NCI-H1436 treated with DMSO at 0.1 percent for 48 hours (cell line): ENCODE data around the gene LRIG1.

ENCODE experiments used
- DNase-seq: peaks from one replicate; lab custom pipeline; 2025; lab: John Stamatoyannopoulos, UW

Gene LRIG1

DNA sequence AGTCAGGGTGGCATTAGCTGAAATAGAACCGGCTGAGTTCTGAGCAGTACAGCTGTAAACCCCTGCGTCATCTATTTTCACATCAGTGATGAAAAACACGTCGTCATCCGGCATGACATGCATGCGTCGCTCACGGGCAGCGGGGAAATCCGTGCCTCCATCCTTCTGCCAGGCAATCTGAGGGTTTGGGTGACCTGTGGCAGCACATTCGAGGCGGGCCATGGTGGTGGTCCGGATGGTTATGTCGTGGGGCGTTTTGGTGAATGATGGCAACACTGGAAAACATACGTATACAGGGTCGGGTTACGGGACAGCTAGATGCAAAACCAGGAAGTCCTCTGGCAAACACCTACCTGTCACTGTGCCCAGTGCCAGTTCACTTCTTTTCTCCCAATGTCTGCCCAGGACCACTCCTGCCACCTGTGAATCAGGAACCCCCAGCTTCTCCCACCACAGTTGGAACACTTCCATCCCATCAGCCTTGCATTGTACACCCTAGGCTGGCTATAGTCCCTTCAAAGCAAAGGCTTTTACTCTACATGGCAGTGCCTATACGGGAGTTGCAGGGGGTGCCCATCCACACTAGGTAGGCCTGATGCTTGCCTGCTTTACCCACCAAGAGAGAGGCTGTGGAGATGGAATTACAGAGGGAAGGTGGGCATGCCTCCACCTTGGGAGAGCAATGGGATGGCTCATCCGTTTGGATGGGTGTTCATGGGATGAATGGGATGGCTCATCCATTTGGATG lies 116.7 kb downstream of the LRIG1 start:
- DNase-seq, result no peak

DNA sequence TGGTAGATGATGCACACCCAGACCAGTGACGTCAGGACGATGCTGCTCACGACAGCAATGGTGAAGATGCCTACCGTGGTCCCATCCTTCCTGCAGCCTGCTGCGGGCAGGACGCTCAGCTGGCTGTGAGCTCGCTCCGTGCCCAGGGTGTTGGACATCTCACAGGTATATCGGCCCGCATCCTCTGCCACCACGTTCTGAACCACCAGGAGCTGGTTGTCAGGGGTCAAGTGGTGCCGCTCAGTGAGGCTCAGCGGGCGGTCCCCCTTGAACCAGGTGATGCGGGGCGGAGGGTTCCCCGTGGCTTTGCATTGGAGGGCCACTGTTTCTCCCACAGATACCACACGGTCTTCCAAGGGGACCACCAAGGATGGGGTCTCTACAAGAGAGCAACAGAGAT lies 117.8 kb downstream of the LRIG1 start:
- DNase-seq, result no peak

DNA sequence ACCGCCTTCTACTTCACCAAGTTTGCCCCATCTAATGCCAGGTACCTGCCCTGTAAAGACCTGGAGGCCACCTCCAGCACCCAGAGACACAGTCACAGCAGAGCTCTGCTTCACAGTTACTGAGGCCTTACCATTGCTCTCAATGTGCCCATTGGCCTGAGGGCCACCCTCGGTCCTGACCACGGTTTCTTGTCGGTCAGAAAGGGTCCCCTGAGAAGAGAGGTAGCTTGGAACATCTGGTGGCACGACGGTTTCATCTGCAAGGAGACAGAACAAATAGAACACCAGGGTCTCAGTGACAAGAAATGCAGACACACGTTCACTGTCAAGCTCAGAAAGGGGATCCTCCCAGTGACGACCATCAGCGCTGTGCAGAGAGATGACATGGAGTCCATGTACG lies 118.7 kb downstream of the LRIG1 start:
- no peak for DNase-seq

GRCh38 chr3:66381626-66382025 lies 119.2 kb downstream of the LRIG1 start:
- no peak for DNase-seq

GRCh38 chr3:66380200-66380932 lies 120.5 kb downstream of the LRIG1 start:
- DNase-seq, result no peak

GRCh38 chr3:66379565-66379964 lies 121.3 kb downstream of the LRIG1 start:
- no peak for DNase-seq

DNA sequence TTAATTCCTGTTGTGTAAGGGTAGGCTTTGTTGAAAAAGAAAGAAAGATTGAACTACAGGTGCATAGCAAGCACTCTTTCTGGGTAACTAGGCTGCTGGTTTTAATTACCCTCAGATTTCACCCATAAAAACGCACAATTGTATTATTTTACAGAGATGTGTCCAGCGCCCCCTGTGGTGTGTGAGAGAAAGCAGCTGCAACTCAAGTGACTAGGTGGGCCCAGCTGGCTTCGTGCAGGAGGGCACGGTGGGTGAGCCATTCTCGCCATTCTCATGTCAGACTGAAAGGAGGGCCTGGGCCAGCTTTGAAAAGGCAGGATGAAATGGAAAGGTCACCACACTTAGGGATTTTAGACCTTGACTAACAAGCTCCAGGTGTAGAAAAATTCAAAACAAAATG lies 122.6 kb downstream of the LRIG1 start:
- DNase-seq, result no peak

DNA sequence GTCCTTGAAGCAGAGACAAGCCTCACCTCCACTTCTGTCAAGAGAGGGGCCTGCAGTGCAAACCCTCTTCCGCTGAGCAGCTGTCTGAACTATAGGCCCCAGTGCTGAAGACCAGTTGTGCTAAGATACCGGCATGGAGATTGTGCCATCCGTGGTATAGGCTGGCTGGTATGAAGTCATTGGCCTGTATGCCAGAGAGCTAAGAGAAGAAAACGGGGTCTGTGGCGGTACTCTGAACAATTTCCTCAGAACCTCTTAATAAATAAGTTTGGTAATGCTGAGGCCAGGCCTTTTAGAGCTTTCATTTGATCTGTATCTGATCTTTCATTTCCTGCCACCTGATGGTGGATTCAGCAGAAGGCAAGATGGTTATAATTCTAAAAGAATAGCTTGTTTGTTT lies 123.0 kb downstream of the LRIG1 start:
- DNase-seq, result no peak

DNA sequence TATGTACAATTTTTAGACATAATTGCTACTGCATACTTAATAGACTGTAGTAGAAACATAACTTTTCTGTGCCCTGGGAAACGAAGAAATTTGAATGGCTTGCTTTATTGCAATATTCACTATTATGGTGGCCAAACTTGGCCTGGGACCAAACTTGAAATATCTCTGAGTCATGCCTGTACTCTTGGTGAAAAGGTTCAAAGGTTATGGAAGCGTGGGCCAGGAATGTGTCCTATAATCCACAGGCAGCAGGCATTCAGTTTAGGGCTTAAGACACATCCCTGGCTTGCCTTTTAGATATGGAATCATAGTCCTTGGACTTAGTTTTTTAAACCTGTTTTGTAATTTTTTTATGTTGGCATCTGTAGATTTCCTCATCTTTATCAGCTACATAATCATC lies 124.3 kb downstream of the LRIG1 start:
- DNase-seq, result no peak

DNA sequence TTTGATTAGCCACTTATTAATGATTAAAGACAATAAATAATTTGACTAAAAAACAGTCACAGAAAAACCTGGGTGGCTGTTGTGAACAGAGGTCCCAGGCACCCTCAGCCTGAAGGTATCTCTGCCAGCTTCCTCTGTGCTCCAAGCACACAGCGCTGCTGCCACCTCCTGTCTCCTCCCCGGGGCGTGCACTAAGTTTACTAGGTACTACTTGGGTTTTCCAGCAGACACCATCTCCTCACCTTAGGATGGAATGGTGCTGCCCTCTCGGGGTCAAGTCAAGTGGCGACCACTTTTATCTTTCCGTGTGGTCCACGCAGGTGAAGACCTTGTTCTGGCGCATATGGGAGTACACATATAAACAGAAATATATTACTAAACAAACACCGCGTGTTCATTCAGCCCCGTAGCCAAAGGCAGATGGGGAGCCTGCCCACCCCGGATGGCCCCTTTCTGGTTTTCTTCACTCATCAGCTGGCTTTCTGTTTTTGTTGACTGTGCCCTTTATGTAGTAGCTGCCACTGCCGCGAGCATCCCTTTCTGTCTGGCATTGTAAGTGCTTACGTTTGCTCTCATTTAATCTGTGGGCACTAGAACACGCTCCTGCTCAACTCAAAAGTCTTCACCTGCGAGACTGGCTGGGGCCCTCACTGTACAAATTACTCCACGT lies 128.0 kb downstream of the LRIG1 start:
- no peak for DNase-seq

GRCh38 chr3:66371432-66371831 lies 129.4 kb downstream of the LRIG1 start:
- DNase-seq, result no peak

DNA sequence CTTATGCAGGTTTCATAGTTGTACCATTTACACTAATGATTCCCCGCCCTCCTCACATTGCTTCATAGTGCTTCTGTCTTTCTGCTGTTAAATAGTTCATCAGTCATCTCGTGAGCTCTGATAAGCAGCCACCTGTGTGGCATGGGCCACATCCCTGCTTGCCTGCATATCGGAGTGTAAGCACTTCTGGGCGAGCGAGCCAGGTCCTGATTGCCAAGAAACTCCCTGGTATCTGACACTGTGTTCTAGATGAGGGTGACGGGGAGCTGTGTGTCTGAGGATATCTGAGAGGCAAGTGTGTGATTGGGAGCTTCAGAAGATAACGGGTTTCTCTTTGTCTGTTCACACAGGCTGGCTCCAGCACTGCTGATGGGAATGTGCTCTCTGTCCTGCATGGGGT lies 130.6 kb downstream of the LRIG1 start:
- DNase-seq, result no peak

DNA sequence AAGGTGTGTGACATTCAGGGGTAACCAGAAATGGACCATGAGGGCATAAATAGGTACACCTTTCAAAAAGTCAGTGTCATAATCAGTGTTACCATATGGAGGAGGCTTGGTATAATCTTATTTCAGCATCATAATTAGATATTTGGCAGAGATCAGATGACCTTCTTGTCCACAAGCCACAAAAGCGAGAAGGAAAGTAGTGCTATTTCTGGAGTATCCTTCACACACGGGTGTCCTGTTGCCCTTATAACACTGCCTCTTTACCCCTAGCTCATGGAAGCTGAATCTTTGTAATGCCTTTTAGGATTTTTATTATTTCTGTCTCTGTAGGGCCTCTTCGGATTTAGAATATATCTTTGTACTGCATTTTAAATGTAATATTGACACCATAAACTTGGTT lies 132.8 kb downstream of the LRIG1 start:
- DNase-seq, result no peak

GRCh38 chr3:66366747-66367146 lies 134.1 kb downstream of the LRIG1 start:
- DNase-seq, result no peak

GRCh38 chr3:66365080-66365479 lies 135.7 kb downstream of the LRIG1 start:
- no peak for DNase-seq

GRCh38 chr3:66363148-66363547 lies 137.7 kb downstream of the LRIG1 start:
- DNase-seq, result no peak

- no peak for DNase-seq
Observed at GRCh38 chr3:66362541-66362941, 138.3 kb downstream of the LRIG1 start.

DNA sequence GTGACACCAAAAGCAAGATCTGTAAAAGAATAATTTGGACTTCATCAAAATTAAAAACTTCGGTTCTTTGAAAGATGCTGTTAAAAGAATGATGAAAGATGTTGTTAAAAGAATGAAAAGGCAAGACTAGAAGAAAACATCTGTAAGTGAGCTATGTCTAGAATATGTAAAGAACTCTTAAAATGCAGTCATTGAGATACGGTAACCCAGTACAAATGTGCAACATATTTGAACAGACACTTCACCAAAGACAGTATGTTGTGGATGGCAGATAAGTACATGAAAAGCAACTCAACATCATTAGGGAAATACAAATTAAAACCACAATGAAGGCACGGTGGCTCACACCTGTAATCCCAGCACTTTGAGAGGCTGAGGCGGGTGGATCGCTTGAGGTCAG lies 139.5 kb downstream of the LRIG1 start:
- no peak for DNase-seq

GRCh38 chr3:66355997-66356396 lies 144.8 kb downstream of the LRIG1 start:
- no peak for DNase-seq

DNA sequence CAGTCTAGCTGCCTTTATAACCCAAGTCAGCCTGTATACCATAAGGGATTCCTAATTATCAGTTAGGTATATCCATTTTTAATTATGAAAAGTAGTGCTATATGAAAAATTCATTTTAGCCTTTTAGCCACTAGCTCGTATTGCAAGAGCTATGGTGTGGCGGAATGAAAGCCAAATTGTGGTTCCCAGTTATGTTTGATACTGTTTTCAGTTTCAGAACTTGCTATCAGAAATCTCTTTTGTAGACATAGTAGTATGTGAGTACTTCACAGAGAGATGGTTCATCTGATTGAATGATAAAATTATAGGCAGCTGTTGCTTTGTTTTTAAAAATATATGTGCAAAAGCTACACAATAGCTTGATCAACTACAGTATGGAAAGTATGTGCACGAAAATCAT lies 145.4 kb downstream of the LRIG1 start:
- no peak for DNase-seq

GRCh38 chr3:66354001-66354400 lies 146.8 kb downstream of the LRIG1 start:
- no peak for DNase-seq

GRCh38 chr3:66353530-66353929 lies 147.3 kb downstream of the LRIG1 start:
- no peak for DNase-seq

- DNase-seq, result no peak
Observed at GRCh38 chr3:66353039-66353438, 147.8 kb downstream of the LRIG1 start.
